HG02610 (cell line): ENCODE results near the gene STX8.
"Not testable (repeated sequence)": the region's sequence is repeated elsewhere in the genome, so short reads cannot be mapped to it uniquely, and the experiment has no call there.

Source experiments
- ATAC-seq: cut with Tn5 transposase; IDR thresholded peaks from one replicate; pipeline ENCODE4 v1.9.1; 2021; ENCODE audit warnings: mild to moderate bottlenecking, moderate library complexity; ENCODE audit not compliant: unreplicated experiment

The STX8 gene

GRCh38 chr17:9512323-9513168, 63.1 kb downstream of the STX8 start:
- no peak for ATAC-seq

DNA sequence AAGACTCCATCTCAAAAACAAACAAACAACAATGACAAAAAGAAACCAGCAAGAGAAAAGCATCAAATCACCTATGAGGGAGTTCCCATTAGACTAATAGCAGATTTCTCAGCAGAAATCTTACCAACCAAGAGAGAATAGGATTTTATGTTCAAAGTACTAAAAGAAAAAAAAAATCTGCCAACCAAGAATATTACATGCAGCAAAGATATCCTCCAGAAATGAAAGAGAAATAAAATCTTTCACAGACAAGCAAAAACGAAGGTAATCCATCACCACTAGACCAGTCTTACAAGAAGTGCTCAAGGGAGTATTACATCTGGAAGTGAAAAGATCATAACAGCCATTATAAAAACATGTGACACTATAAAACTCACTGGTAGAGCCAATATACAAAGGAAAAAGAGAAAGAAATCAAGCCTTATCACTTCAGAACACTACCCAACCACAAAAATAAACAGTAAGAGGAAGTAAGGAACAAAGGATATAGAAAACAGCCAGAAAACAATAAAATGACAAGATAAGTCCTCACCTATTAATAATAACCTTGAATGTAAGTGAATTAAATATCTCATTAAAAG, 66.3 kb downstream of the STX8 start:
- no peak for ATAC-seq

DNA sequence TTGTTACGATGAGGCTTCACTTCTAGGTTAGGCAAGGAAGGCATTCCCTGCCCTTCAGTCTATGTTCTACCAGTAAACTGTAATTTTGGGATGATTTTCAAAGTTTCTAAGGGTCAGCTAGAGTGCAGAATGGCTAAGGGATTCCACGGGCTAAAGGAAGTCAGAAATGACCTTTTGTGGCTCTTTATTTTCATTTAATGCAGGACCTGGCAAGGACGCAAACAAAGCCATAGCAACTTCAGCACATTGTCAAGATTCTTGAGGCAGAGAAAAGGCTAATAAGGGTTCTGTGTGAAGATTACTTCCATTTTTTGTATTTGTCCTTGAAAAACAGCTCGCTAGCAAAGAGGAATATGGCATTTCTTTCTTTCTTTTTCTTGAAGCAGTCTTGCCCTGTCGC, 76.6 kb downstream of the STX8 start:
- no peak for ATAC-seq

DNA sequence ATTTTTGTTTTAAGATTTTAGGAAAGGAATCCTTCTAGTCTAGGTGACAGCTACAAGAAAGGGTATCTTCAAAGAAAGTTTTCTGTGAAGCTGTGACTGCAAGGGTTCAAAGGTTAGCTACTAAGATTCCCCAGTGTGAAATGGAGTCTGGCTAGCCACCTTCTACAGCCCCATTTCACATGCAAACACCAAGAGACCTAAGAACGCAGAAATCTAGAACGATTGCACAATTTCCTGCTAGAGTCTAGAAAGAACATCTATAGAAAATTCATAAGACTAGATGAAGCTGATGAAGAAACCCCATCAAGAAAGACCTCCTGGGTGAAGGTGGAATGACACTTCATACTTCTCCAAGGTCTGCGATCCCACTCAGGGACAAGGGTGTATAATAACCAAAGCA, 77.1 kb downstream of the STX8 start:
- ATAC-seq: no peak

GRCh38 chr17:9488556-9488955, 87.1 kb downstream of the STX8 start:
- no peak for ATAC-seq

- ATAC-seq: no peak
Measured at GRCh38 chr17:9487406-9487805, 88.2 kb downstream of the STX8 start.

GRCh38 chr17:9484789-9485188, 90.8 kb downstream of the STX8 start:
- ATAC-seq: no peak

- ATAC-seq: no peak
Measured at GRCh38 chr17:9479964-9480363, 95.7 kb downstream of the STX8 start.

DNA sequence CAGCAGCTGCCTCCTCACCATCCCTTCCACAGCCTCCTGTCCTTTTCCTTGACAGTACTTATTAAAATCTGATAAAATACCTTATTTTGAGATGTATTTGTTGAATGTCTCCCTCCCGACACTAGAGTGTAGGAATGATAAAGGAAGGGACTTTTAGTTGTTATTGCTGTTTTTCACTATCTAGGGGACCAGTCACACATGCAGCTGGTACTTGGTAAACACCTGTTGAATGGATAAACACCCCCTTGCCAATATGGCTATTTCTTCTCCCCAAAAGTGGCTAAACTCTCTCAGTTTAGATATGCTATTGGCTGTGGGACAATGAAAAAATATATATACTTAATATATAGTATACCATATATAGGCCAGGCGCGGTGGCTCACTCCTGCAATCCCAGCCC, 96.7 kb downstream of the STX8 start:
- no peak for ATAC-seq

GRCh38 chr17:9475101-9475658, 100.4 kb downstream of the STX8 start:
- no peak for ATAC-seq

- ATAC-seq: no peak
Measured at GRCh38 chr17:9473711-9474110, 101.9 kb downstream of the STX8 start.

GRCh38 chr17:9472541-9472940, 103.1 kb downstream of the STX8 start:
- no peak for ATAC-seq

DNA sequence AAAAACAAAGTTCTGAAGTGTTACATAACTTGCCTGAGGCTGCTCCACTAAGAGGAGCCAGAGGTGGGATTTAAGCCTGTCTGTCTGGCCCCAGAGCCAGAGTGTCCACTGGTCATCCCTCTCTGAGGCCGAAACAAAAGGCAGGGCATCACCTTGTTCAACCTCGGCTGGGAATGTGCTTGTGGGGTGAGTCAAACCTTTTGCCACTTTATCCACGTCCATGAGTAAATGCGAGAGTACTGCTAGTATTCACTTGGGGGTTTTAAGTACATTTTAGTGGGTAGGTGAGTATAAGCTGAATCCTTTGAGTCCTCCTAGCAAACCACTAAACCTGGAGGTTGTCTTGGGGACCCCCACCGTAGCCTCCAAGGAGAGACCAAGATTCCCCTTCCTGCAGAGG, 103.5 kb downstream of the STX8 start:
- no peak for ATAC-seq

DNA sequence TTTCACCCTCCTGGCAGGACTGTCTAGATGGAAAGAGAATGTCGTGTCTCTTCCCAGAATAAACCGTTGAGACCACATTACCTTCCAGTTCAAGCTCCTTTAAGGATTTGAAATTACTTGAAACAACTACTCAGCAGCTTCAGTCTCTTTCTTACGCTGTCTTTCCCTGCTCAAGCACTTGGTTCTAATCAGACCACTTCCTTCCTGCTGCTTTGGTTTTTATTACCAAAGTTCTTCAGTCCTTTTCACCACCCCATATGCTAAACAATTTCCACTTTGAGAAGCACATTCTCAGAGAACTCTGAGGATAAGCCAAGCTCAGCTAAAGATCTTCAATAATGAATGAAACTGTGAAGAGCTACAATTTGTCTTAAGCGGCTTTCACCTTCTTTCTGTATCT, 105.4 kb downstream of the STX8 start:
- no peak for ATAC-seq

GRCh38 chr17:9468937-9469336, 106.7 kb downstream of the STX8 start:
- no peak for ATAC-seq

GRCh38 chr17:9468532-9468931, 107.1 kb downstream of the STX8 start:
- ATAC-seq: no peak

GRCh38 chr17:9467518-9467917, 108.1 kb downstream of the STX8 start:
- no peak for ATAC-seq

- ATAC-seq: no peak
Measured at GRCh38 chr17:9465210-9465921, 110.3 kb downstream of the STX8 start.

DNA sequence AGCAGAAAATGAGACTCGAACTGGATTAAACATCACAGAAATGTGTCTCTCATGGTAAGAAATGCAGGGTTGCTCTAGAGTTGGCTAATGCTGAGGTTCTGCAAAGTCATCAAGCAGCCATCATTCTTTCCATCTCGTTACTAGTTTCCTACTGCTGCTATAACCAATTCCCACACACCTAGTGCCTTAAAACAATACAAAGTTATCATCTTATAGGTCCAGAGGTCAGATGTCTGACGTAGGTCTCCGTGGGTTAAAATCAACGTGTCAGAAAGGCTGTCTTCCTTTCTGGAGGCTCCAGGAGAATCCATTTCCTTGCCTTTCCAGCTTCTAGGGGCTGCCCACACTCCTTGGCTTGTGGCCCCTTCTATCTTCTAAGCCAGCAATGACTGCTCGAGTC, 118.6 kb downstream of the STX8 start:
- no peak for ATAC-seq

DNA sequence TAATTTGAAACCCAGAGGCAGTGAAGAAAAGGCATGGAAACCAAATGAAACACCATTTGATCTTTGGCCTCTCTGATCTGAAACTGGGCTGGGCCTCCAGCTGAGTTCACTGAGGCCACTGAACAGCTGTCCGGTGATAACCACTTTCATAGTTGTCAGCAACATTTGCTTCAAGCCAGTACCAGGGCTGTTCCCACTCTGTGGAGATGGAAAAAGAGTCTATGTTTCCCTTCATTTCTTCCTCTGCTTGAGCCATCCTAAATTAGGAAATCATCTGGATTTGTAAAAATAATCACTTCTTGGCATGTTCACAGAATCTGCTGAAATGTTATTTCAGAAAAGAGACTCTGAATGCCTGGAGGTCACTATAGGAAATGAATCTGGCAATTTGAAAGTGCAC, 119.3 kb downstream of the STX8 start:
- ATAC-seq: no peak

DNA sequence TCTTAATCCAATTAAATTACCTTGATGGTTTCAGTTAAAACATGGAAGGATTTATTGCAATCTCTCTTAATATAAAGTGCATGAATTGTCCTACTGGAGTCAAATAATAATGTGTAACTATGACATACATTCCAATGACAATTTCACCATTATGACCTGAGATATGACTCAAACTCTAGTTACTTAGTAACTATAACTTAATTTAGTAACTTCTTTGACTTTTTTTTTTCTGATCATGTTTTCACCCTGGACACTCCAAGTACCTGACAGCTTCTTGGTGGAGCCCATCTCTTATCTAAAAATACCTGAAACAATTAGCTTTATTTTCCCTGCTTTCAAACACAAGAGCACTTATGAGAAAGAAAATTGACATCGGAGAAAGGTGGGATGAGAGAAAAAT, 123.7 kb downstream of the STX8 start:
- no peak for ATAC-seq

DNA sequence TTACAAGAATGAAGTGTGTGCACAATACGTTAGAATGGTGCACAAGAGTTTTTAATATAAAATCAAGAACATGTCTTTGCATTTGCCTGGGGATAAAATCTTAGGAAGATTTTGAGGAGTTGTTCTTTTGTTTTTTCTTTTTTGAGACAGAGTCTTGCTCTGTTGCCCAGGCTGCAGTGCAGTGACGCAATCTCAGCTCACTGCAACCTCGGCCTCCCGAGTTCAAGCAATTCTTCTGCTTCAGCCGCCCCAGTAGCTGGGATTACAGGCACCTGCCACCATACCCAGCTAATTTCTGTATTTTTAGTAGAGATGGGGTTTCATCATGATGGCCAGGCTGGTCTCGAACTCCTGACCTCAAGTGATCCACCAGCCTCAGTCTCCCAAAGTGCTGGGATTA, 128.3 kb downstream of the STX8 start:
- not testable (repeated sequence) for ATAC-seq
